HG02759 (cell line): ENCODE results near the gene VSTM1.
"Not testable (repeated sequence)": the region's sequence is repeated elsewhere in the genome, so short reads cannot be mapped to it uniquely, and the experiment has no call there.

ENCODE experiments used
- ATAC-seq: cut with Tn5 transposase; IDR thresholded peaks from one replicate; pipeline ENCODE4 v1.9.1; 2021; ENCODE audit warnings: mild to moderate bottlenecking, moderate library complexity; ENCODE audit not compliant: unreplicated experiment

VSTM1 gene

GRCh38 chr19:54074851-54075250, 11.2 kb upstream of the VSTM1 start:
- ATAC-seq, result no peak

DNA sequence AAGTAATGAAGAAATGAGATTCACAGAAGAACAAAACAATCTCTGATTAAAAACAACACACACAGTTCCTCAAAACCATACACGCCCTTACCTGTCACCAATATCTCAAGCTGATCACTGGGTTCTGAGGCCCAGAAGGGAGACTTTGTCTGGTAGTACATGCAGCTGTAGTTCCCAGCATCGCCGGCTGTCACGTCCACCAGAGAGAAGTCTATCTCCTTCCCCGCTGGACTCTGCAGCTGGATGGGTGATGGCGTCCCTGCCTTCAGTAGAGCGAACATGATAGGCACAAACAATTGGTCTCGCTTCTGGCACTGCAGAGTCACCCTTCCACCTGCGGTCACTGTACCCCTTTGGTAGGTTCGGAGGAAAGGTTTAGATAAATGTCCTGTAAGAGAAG, 10.1 kb upstream of the VSTM1 start:
- no peak for ATAC-seq

- ATAC-seq, result no peak
Observed at GRCh38 chr19:54069470-54069869, 5.8 kb upstream of the VSTM1 start.

DNA sequence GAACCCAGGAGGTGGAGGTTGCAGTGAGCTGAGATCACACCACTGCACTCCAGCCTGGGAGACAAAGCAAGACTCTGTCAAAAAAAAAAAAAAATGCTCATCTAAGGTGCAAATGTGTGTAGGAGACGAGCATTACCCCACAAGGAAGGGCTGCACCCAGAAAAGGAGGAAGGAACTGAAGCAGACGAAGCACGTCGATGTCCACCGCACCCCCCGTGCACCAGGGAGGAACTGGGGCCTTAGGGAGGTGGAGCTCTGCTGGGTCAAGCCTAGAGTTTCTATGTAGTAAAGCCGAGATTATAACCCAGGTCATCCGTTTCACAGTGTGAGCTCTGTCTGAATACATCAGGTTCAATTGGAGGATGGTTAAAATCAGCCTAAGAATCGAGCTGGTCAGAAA, 1.1 kb downstream of the VSTM1 start:
- ATAC-seq, result no peak

- no peak for ATAC-seq
Observed at GRCh38 chr19:54047616-54048015, 16.1 kb downstream of the VSTM1 start.

DNA sequence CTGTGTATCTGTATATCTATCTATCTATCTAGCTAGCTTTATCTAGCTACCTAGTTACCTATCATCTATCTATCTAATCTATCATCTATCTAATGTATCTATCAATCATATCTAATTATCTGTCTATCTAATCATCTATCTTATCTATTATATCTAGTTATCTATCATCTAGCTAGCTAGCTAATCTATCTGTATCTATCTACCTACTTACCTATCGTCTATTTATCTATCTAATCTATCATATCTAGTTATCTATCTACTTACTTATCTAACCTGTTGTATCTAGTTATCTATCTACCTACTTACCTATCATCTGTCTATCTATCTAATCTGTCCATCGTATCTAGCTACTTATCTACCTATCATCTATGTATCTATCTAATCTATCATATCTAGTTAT, 17.9 kb downstream of the VSTM1 start:
- ATAC-seq, result no peak

DNA sequence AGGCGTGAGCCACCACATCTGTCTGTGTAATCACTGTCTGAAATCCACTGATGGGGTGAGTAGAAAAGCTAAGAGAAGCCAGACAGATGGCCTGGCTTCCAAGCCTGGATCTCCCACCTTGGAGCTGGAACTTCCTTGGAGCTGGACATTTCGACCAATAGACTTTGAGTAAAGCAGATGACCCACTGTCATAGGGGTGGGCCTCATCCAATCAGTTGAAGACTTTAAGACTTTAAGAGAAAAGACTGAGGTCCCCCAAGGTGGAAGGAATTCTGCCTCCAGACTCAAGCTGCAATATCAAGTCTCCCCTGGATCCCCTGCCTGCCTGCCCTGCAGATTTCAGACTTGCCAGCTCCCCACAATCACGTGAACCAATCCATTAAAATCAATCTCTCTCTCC, 20.7 kb downstream of the VSTM1 start:
- no peak for ATAC-seq

DNA sequence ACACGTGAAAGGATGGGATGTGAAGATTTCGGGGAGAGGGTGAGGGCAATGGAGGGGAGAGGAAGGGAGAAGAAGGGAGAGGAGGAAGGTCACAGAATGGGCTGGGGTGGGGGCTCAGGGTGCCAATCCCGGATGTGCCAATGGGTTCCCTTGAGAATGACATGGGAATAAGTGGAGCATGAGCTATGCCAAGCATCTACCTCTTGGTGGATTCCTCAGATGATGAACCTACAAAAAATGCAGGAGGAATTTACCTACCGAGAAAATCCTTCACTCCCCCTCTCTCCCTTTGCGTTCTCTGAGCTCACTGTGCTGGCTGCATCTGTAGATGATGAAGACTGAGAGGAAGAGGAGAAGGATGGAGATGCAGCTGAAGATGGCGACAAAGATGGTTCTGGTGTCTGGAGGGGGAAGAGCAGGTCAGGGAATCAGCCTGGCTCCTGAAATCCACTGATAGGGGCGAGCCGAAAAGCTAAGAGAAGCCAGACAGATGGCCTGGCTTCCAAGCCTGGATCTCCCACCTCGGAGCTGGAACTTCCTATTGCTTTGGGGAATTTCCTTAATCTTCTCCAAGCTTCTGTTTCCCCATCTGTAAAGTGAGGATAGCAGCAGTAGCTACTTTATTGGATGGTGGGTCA, 21.6 kb downstream of the VSTM1 start:
- no peak for ATAC-seq

DNA sequence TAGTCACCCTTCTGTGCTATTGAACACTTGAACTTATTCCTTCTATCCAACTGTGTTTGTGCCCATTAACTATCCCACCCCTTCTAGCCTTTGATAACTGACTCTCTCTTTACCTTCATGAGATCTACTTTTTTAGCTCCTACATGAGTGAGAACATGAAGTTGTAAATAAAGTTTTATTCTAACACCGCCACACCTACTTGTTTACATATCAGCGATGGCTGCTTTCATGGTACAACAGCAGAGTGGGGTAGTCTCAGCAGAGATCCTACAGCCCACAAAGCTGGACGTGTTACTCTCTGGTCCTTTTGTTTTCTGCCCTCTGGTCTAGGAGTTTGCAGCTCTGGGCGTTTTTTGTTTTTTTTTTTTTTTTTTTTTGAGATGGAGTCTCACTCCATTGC, 23.7 kb downstream of the VSTM1 start:
- ATAC-seq, result no peak

DNA sequence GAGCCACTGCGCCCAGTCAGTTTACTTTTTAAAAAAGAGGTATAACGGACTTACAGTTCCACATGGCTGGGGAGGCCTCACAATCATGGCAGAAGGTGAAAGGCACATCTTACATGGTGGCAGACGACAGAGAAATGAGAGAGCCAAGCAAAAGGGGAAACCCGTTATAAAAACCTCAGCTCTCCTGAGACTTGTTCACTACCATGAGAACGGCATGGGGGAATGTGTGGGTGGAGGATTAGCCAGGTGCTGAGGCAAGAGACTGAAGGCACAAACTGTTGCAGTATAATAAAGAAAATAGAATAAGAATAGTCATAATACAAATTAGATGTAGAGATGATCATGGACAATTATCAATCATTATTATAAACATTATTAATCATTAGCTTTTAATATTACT, 27.2 kb downstream of the VSTM1 start:
- not testable (repeated sequence) for ATAC-seq

DNA sequence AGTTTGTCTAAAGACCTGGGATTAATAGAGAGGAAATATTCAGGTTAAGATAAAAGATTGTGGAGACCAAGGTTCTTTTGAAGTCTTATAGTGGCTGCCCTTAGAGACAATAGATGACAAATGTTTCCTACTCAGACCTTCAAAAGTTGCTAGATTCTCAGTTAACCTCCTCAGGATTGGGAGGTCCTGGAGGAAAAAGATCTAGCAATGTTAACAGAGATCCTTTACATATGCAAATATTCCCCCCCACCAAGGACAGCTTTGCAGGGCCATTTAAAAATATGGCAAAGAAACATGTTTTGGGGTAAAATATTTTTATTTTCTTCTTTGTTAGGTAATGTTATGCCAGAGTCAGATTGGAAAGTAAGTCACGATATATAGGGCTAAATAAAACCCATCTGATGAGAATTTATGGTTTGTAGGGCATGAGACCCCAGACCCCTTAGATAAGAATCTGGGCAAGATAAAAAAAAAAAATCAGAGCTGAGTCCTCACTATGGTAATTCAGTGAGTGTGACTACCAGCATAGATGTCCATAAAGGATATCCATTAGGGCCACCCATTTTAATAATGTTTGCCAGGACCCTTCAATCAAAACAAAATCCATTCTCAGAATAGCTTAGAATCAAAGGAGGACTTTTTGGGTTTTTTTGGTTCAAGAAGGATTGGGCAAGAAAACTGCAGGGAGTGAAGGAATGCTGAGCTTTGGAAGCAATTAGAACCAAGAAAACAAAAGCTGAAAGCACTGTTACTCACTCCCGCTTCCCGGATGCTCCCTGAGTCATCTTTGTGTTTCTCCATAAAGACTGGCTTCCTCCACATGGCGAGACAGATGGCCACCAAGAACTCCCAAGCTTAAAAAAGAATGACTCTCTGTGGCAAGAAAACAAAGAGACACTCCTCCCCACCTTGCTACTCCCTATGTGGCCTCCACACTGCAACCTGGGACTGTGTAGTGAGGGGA, 28.2 kb downstream of the VSTM1 start:
- no peak for ATAC-seq

DNA sequence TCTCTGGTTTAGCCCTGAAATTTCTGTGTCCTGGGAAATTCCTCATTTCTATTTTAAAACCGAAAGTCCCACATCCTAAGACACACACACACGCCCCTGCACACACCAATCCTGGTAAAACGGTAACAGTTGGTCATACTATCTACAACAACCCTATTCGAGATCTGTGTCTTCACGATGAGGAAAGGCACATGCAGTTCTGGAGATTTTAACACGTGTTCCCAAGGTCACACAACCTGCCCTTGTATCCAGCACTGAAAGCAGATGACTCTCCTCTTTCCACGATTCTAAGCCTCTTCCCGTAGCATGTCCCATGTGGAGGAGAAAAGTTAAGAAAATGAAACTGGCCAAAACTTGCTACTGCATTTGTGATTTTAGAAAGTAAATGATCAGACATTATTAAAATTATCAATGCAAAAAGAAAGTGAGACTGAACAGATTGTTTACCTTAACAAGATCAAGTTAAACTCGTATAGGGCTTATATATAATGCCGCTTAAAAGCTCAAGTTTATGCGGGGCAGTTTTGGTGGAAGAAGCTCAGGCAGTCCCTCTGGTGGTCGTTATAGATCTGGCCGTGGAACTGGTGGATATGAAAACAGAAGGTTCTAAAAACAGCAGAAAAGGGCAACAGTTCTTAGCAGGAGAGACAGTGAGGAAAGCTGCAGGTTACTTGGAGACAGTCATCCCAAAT, 32.7 kb downstream of the VSTM1 start:
- no peak for ATAC-seq

- ATAC-seq, result no peak
Observed at GRCh38 chr19:54029930-54030490, 33.7 kb downstream of the VSTM1 start.

DNA sequence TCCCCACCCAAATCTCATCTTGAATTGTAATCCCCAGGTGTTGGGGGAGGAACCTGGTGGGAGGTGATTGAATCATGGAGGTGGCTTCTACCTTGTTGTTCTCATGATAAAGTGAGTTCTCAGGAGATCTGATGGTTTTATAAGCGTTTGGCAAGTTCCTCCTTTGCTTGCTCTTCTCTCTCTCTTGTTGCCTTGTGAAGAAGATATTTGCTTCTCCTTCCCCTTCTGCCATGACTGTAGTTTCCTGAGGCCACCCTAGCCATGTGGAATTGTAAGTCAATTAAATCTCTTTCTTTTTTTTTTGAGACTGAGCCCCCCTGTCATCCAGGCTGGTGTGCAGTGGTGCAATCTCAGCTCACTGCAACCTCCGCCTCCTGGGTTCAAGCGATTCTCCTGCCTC, 34.4 kb downstream of the VSTM1 start:
- no peak for ATAC-seq

DNA sequence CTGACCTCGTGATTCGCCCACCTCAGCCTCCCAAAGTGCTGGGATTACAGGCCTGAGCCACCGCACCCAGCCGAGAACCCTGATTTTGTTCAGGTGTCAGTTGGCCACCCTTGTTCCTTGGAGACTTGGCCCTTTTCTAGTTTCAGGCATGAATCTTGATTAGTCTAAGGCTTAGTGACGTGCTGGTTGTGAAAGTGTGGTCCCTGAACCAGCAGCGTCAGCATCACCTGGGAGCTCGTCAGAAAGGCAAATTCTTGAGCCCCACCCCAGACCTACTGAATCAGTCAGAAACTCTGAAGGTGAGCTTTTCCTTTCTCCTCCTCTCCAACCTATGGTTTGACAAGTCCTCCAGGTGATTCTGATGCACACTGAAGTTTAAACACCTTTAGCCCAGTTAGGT, 37.0 kb downstream of the VSTM1 start:
- ATAC-seq, result no peak

- no peak for ATAC-seq
Observed at GRCh38 chr19:54024660-54025059, 39.0 kb downstream of the VSTM1 start.

DNA sequence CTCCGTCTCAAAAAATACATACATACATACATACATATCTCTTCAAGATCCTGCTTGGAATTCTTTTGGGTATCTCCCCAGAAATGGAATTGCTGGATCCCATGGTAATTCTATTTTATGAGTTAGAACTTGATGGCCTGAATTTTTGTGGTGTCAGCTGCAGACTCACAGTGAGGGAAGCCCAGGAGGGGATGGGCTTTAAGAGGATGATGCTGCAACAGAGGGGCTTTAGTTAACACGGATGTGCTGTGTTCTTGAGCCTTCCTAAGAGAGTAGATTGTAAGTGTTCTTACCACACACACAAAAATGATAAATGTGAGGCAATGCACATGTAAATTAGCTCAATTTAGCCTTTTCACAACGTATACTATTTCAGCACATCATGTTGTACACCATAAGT, 40.5 kb downstream of the VSTM1 start:
- ATAC-seq, result no peak

- ATAC-seq, result no peak
Observed at GRCh38 chr19:54021932-54022331, 41.8 kb downstream of the VSTM1 start.

DNA sequence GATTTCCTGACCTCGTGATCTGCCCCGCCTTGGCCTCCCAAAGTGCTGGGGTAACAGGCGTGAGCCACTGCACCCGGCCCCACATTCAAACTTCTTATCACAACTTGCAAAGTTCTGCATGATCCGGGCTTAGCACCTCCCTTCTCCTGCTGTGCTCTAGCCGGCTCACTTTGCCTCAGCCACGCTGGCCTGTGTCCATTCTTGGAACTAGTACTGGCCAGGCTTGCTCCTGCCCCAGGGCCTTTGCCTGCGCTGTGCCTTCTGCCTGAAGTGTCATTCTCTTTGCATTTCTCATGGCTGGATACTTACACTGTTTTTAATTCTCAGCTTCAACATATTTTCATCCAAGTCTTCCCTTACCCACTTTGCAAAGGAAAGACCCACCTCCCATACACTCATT, 42.3 kb downstream of the VSTM1 start:
- ATAC-seq, result no peak

DNA sequence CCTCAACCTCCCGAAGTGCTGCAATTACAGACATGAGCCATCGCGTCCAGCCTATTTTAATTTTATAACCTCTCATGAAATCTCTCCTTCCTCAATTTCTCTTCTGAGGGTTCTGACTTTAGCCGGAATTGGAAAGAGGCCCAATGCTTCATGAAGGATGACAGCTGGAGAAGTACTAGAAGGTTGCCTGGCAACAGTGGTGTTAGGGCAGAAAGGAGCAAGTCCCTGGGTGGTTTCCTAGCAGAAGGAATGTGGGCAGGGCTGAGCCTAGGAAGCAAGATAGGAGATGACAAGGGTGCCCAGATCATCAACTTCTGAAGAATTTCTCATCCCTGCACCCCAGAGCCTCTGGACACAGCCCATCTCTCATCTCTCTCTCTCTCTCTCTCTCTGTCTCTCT, 46.4 kb downstream of the VSTM1 start:
- no peak for ATAC-seq

GRCh38 chr19:54014920-54015560, 48.7 kb downstream of the VSTM1 start:
- no peak for ATAC-seq
